Kidney (tissue), 14 donors: ENCODE measurements around the gene TLX1. TPM values are rescaled to one million over a fixed set of nuclear protein-coding genes. Genes with fewer than 3 reads are reported as not detected.

Source experiments
- DNase-seq, 5 donors: peaks; one replicate each; pipeline ENCODE4 v3.0.0-alpha.2; 2013 to 2020
- FAIRE-seq: peaks from 2 replicates; lab custom pipeline; 2012; peaks lifted over from hg19 to GRCh38; lab: Jason Lieb, UNC
- H3K27ac ChIP-seq, 2 donors: one replicate each; pipeline ENCODE4 v1.7.0; 2013; ENCODE audit warnings: low read depth in 2 of 2, low read length in 2 of 2, inconsistent platforms in 1 of 2
- H3K27me3 ChIP-seq: one replicate; pipeline ENCODE4 v1.7.1; 2013; ENCODE audit warnings: low read length, inconsistent platforms; ENCODE audit not compliant: control insufficient read depth, insufficient read depth
- H3K36me3 ChIP-seq, 3 donors: one replicate each; pipeline versions ENCODE4 v1.7.0 to v1.7.1; 2013; ENCODE audit warnings: low read length in 3 of 3, control low read depth in 1 of 3, inconsistent platforms in 1 of 3; ENCODE audit not compliant: insufficient read depth in 3 of 3, control insufficient read depth in 2 of 3
- H3K4me1 ChIP-seq, 3 donors: one replicate each; pipeline versions ENCODE4 v1.7.0 to v1.7.1; 2013; ENCODE audit warnings: low read length in 3 of 3, inconsistent platforms in 1 of 3, low read depth in 1 of 3; ENCODE audit not compliant: control insufficient read depth in 2 of 3, insufficient read depth in 2 of 3
- H3K4me3 ChIP-seq, 3 donors: one replicate each; pipeline versions ENCODE4 v1.7.0 to v1.8.1; 2013; ENCODE audit warnings: low read length in 3 of 3, control low read depth in 1 of 3, inconsistent platforms in 1 of 3
- H3K9ac ChIP-seq, 3 donors: one replicate each; pipeline versions ENCODE4 v1.7.0 to v1.7.1; 2013; ENCODE audit warnings: low read length in 3 of 3, control low read depth in 1 of 3, inconsistent platforms in 1 of 3
- H3K9me3 ChIP-seq, 3 donors: one replicate each; pipeline versions ENCODE4 v1.7.0 to v1.7.1; 2013; ENCODE audit warnings: low read length in 3 of 3, control low read depth in 1 of 3, inconsistent platforms in 1 of 3; ENCODE audit not compliant: control insufficient read depth in 2 of 3, insufficient read depth in 1 of 3
- intact Hi-C: fragments of 100-400 bp; cut with DNase I; formaldehyde crosslinking; loops from one replicate; pipeline ENCODE4 v1.11.1; 2022
- polyA plus RNA-seq: library from polyadenylated mRNA; stranded (reverse); fragments of 350-450 nt; fragmentation: Illumina TruSeq; extraction: RNeasy Lipid Tissue Mini Kit (QIAGEN cat#74804); gene quantifications from one replicate; pipeline ENCODE4 v1.2.3, GENCODE V29; 2014; ENCODE audit warnings: low read depth, low replicate concordance; ENCODE audit not compliant: insufficient read depth
- total RNA-seq: library from RNA; stranded (reverse); fragmentation: NEBNext Ultra II Directional; extraction: Animal tissue kit (Norgen Biotek cat#: 25700); gene quantifications from one replicate; pipeline ENCODE4 v1.2.1, GENCODE V29; 2021
- TF ChIP-seq, protein P1 (sequence below): IDR thresholded peaks from 3 replicates; pipeline ENCODE4 v1.5.1; 2012; ENCODE audit warnings: mild to moderate bottlenecking, moderate library complexity, borderline replicate concordance; ENCODE audit not compliant: insufficient read depth; ENCODE audit errors: extremely low read depth
- donor health status: control.
- donor health status: control.
- donor health status: control.
- donor health status: control.
- donor health status: control.
- donor health status: DM: yes; HTN: yes; CAD: no.
- donor health status: Normal renal cell carcinoma (clear cell type).

The TLX1 gene
- total and polyA plus RNA-seq, 2 donors from 2014 or later, result not detected

- no peaks in the 10 kb centered on the region for H3K4me1 ChIP-seq
- H3K27me3 ChIP-seq, result peaks cover 10% of the 10 kb centered on the region
- no peak overlapping the region for H3K27ac ChIP-seq
- intact Hi-C loops, result no loop called here
- no peak overlapping the region for H3K9ac ChIP-seq
- DNase-seq, result no peak
- H3K36me3 ChIP-seq, result no peaks in the 10 kb centered on the region
- no peak for FAIRE-seq
- TF ChIP-seq, protein P1, sequence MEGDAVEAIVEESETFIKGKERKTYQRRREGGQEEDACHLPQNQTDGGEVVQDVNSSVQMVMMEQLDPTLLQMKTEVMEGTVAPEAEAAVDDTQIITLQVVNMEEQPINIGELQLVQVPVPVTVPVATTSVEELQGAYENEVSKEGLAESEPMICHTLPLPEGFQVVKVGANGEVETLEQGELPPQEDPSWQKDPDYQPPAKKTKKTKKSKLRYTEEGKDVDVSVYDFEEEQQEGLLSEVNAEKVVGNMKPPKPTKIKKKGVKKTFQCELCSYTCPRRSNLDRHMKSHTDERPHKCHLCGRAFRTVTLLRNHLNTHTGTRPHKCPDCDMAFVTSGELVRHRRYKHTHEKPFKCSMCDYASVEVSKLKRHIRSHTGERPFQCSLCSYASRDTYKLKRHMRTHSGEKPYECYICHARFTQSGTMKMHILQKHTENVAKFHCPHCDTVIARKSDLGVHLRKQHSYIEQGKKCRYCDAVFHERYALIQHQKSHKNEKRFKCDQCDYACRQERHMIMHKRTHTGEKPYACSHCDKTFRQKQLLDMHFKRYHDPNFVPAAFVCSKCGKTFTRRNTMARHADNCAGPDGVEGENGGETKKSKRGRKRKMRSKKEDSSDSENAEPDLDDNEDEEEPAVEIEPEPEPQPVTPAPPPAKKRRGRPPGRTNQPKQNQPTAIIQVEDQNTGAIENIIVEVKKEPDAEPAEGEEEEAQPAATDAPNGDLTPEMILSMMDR, result no peak
- no peak overlapping the region for H3K4me3 ChIP-seq
- H3K9me3 ChIP-seq, result no peaks in the 10 kb centered on the region
Measured at GRCh38 chr10:101087965-101088364, 43.1 kb upstream of the TLX1 start.

- H3K27me3 ChIP-seq, result peaks cover 10% of the 10 kb centered on the region
- intact Hi-C loops, result no loop called here
Measured at GRCh38 chr10:101089520-101090299, 41.4 kb upstream of the TLX1 start.

DNA sequence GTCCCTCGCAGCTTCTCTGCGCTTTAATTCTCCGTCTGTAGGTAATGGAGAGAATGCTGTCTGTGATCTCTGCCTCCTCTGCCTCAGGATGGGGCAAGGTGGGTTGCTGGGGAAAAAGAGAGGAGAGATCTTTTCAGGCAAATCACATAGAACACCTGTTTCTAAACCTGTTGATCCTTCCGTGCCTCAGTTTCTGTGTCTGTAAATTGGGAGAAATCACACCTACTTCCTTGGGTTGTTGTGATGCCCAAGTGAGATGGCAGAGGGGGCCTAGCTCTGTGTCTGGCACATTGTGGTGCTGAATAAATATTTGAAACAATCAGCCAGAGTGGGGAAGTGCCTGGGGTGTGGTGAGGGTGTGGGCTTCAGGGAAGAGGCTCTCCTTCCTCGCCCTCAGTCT lies 40.5 kb upstream of the TLX1 start:
- H3K4me1 ChIP-seq, result no peaks in the 10 kb centered on the region
- FAIRE-seq (no peak), DNase-seq (no peak)
- H3K4me3 ChIP-seq, result no peak overlapping the region
- no peak overlapping the region for H3K9ac ChIP-seq
- no peaks in the 10 kb centered on the region for H3K9me3 ChIP-seq
- H3K27me3 ChIP-seq, result peaks cover 7% of the 10 kb centered on the region
- TF ChIP-seq, protein P1, result no peak
- no peak overlapping the region for H3K27ac ChIP-seq
- intact Hi-C loops, result no loop called here
- no peaks in the 10 kb centered on the region for H3K36me3 ChIP-seq

More at GRCh38 chr10:101089520-101090299, 41.4 kb upstream of the TLX1 start:
- Histone ChIP-seq H3K4me3 (no peak overlapping the region), H3K27ac (no peak overlapping the region), H3K9ac (no peak overlapping the region), H3K9me3 (no peaks in the 10 kb centered on the region), H3K36me3 (no peaks in the 10 kb centered on the region), H3K4me1 (no peaks in the 10 kb centered on the region)
- TF ChIP-seq, protein P1, result no peak
- DNase-seq, result no peak
- no peak for FAIRE-seq
